ENCODE data around the gene COL6A5. TPM values are rescaled to one million over a fixed set of nuclear protein-coding genes. Genes with fewer than 3 reads are reported as not detected.

COL6A5 gene
- total RNA-seq, 1 donor from 2014 or later = not detected

DNA sequence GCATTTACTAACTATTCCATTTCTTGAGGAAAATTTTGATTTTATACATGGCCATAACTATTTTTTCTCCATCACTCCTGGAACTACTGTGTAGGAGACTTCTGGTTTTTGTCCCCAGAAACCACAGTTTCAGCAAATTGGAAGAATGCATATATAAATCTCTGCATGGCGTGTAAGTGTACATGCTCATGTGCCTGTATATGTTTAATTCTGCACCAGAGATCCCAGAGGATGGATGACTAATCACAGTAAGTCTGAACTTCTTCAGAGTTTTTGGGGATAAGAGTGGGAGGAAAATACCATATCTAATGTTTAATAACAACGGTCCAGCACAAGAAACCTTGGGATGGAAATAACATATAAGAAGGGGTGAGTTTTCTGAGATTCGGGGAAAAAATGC lies 160.6 kb downstream of the COL6A5 start:
- H3K27me3 ChIP-seq (ENCODE audit: control insufficient read depth, insufficient read depth, low read length) = no peaks in the 10 kb centered on the region

DNA sequence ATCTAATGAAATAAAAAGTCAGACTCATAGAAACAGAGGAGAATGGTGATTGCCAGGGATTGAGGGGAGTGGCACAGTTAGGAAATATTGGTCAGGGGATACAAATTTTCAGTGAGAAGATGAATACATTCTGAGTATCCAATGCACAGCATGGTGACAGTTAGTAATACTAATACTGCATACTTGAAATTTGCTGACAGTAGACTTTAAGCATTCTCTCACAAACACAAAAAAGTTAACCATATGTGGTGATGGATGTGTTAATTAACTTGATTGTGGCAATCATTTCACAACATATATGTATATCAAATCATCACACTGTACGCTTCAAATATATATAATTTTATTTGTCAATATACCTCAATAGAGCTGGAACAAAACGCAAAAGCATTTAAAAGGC lies 162.3 kb downstream of the COL6A5 start:
- H3K4me3 ChIP-seq (ENCODE audit: low read depth, low read length) = no peak overlapping the region
- DNase-seq (ENCODE audit: low read depth) = no peak
- H3K27me3 ChIP-seq (ENCODE audit: control insufficient read depth, insufficient read depth, low read length) = no peaks in the 10 kb centered on the region
- H3K36me3 ChIP-seq (ENCODE audit: control insufficient read depth, insufficient read depth, low read length) = no peaks in the 10 kb centered on the region
- TF ChIP-seq, protein P1, sequence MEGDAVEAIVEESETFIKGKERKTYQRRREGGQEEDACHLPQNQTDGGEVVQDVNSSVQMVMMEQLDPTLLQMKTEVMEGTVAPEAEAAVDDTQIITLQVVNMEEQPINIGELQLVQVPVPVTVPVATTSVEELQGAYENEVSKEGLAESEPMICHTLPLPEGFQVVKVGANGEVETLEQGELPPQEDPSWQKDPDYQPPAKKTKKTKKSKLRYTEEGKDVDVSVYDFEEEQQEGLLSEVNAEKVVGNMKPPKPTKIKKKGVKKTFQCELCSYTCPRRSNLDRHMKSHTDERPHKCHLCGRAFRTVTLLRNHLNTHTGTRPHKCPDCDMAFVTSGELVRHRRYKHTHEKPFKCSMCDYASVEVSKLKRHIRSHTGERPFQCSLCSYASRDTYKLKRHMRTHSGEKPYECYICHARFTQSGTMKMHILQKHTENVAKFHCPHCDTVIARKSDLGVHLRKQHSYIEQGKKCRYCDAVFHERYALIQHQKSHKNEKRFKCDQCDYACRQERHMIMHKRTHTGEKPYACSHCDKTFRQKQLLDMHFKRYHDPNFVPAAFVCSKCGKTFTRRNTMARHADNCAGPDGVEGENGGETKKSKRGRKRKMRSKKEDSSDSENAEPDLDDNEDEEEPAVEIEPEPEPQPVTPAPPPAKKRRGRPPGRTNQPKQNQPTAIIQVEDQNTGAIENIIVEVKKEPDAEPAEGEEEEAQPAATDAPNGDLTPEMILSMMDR (IDR thresholded peaks at IDR 0.05; ENCODE audit: insufficient read depth, low read length, poor library complexity, severe bottlenecking) = no peak

More for the DNA sequence above, 160.6 kb downstream of the COL6A5 start:
- Histone ChIP-seq H3K36me3 (ENCODE audit: control insufficient read depth, insufficient read depth, low read length) (no peaks in the 10 kb centered on the region), H3K4me3 (ENCODE audit: low read depth, low read length) (no peak overlapping the region)
- no peak for DNase-seq (ENCODE audit: low read depth)
- TF ChIP-seq, protein P1 (IDR thresholded peaks at IDR 0.05; ENCODE audit: insufficient read depth, low read length, poor library complexity, severe bottlenecking) = no peak

DNA sequence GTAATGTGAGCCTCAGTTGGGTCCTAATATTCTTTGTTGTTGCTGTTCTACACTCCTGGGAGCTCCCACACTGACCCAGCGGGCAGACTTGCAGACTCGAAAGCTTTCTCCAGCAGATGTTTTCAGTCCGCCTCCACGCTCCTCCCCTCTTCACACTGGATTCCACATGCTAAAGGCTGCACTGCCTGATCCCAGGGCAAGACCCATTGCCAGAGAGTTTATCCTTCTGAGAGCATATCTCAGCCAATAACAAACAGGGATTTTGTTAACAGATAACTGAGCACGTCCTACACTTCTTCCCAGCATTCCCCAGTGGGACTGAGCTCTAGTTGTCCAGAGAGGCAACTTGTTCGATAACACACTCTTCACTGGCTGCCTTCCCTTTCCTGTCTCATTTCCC lies 163.5 kb downstream of the COL6A5 start:
- DNase-seq (ENCODE audit: low read depth) = no peak
- Histone ChIP-seq H3K27me3 (ENCODE audit: control insufficient read depth, insufficient read depth, low read length) (no peaks in the 10 kb centered on the region), H3K36me3 (ENCODE audit: control insufficient read depth, insufficient read depth, low read length) (no peaks in the 10 kb centered on the region), H3K4me3 (ENCODE audit: low read depth, low read length) (no peak overlapping the region)
- TF ChIP-seq, protein P1 (IDR thresholded peaks at IDR 0.05; ENCODE audit: insufficient read depth, low read length, poor library complexity, severe bottlenecking) = no peak

DNA sequence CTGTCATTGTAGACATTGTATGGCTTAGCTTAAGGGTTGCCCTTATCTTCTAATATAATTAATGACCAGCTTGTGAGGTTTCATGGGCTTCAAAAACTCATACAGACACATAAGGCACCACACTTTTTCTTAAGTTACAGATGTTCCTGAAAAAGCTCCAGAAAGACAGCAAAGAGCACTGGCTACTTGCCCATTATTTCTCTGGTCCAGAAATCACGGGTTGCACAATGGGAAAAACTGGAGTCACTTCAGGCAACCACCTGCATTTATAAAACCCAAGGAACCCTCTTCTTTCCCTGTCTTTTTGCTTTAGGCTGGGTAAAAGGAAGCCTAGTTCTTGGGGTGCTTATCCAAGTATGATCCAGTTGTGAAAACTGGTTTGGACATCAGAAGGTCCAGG lies 169.2 kb downstream of the COL6A5 start:
- H3K27me3 ChIP-seq (ENCODE audit: control insufficient read depth, insufficient read depth, low read length) = peaks cover 26% of the 10 kb centered on the region

DNA sequence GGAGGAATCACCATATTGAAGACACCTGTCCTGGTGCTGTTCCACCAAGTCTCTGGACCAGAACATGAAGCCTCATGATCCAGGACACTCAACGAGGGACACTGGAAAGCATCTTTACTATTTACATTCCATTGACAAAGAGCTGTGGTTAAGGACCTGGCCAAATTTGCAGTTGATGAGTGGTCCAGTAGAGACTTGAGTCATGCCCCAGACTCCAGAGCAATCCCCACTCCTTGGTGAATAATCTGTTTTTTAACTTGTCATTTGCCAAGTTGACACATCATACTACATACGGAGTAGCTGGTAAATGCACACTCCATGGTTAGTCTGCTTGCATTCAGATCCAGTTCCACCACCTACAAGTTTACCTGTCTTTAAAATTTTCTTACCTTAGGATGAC lies 170.3 kb downstream of the COL6A5 start:
- no peak for DNase-seq (ENCODE audit: low read depth)
- Histone ChIP-seq H3K4me3 (ENCODE audit: low read depth, low read length) (no peak overlapping the region), H3K36me3 (ENCODE audit: control insufficient read depth, insufficient read depth, low read length) (no peaks in the 10 kb centered on the region), H3K27me3 (ENCODE audit: control insufficient read depth, insufficient read depth, low read length) (peaks cover 27% of the 10 kb centered on the region)
- TF ChIP-seq, protein P1 (IDR thresholded peaks at IDR 0.05; ENCODE audit: insufficient read depth, low read length, poor library complexity, severe bottlenecking) = no peak

More for the DNA sequence above, 169.2 kb downstream of the COL6A5 start:
- TF ChIP-seq, protein P1 (IDR thresholded peaks at IDR 0.05; ENCODE audit: insufficient read depth, low read length, poor library complexity, severe bottlenecking) = no peak
- Histone ChIP-seq H3K36me3 (ENCODE audit: control insufficient read depth, insufficient read depth, low read length) (no peaks in the 10 kb centered on the region), H3K4me3 (ENCODE audit: low read depth, low read length) (no peak overlapping the region)
- no peak for DNase-seq (ENCODE audit: low read depth)

All from kidney epithelial cell (primary cell).